ENCODE measurements around the gene RND1.

- TF ChIP-seq POLR2AphosphoS5 (IDR thresholded peaks at IDR 0.05) (no peak), CTCF (IDR thresholded peaks at IDR 0.05) (no peak), POLR2A (IDR thresholded peaks at IDR 0.05) (no peak), EP300 (IDR thresholded peaks at IDR 0.05) (no peak)
These were observed 39.3 kb downstream of the RND1 start for GRCh38 chr12:48826209-48826855.
